NCI-H146 (cell line): ENCODE data around the gene TACC2.
"Not testable (repeated sequence)": the region's sequence is repeated elsewhere in the genome, so short reads cannot be mapped to it uniquely, and the experiment has no call there.

Source experiments
- DNase-seq: peaks from one replicate; lab custom pipeline; 2025; lab: John Stamatoyannopoulos, UW

Gene TACC2

DNA sequence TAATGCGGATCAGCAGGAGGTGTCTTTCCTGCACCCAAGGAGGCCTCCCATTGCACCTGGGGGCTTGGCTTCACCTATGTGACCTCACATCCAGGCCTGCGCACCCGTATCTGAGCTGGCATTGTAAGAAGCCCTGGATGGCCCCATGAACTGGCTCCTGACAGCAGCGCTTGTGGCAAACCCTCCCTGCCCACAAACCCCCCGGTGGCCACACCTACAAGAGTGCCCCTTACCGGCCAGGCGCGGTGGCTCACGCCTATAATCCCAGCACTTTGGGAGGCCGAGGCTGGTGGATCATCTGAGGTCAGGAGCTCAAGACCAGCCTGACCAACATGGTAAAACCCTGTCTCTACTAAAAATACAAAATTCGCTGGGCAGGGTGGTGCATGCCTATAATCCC is 107.2 kb downstream of the TACC2 start:
- DNase-seq: not testable (repeated sequence)

GRCh38 chr10:122096705-122097104 is 107.7 kb downstream of the TACC2 start:
- DNase-seq: no peak

GRCh38 chr10:122097935-122098334 is 109.0 kb downstream of the TACC2 start:
- no peak for DNase-seq

- no peak for DNase-seq
Measured at GRCh38 chr10:122098924-122099323, 110.0 kb downstream of the TACC2 start.

- no peak for DNase-seq
Measured at GRCh38 chr10:122099562-122099961, 110.6 kb downstream of the TACC2 start.

- no peak for DNase-seq
Measured at GRCh38 chr10:122102146-122102868, 113.3 kb downstream of the TACC2 start.

GRCh38 chr10:122102869-122103525 is 114.0 kb downstream of the TACC2 start:
- no peak for DNase-seq

GRCh38 chr10:122103592-122103991 is 114.6 kb downstream of the TACC2 start:
- no peak for DNase-seq

DNA sequence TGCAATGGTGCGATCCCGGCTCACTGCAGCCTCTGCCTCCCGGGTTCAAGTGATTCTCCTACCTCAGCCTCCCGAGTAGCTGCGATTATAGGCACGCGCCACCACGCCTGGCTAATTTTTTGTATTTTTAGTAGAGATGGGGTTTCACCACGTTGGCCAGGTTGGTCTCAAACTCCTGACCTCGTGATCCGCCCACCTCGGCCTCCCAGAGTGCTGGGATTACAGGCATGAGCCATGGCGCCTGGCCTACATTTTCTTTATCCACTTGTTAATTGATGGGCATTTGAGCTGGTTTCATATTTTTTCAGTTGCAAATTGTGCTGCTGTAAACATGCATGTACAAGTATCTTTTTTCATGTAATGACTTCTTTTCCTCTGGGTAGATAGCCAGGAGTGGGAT is 119.8 kb downstream of the TACC2 start:
- not testable (repeated sequence) for DNase-seq

- DNase-seq: no peak
Measured at GRCh38 chr10:122112021-122112616, 123.2 kb downstream of the TACC2 start.

DNA sequence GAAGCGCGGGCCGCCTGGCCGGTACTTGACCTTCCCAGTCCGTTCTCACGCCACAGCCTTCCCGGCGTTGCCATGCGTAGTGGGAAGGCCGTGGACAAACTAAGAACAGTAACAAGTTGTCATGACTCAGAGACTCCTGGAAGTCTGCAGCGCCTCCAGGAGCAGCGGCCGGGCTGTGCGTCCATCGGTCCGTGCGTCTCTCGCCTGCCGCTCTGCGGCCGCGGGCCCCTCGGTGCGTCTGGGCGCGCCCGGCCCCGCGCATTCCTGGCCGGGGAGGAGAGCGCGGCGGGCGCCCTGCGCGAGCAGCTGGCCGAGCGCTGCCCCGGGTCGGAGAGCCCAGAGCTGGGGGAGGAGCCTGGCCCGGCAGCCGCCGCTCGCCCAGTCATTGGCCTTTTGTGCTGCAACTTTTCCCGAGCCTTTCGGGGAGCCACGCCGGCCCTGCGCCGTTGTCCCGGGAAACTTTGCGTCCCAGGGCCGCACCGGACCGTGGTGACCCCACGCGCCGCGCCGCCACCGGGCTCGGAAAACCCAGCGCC is 123.7 kb downstream of the TACC2 start:
- DNase-seq: peak; percentile 64

DNA sequence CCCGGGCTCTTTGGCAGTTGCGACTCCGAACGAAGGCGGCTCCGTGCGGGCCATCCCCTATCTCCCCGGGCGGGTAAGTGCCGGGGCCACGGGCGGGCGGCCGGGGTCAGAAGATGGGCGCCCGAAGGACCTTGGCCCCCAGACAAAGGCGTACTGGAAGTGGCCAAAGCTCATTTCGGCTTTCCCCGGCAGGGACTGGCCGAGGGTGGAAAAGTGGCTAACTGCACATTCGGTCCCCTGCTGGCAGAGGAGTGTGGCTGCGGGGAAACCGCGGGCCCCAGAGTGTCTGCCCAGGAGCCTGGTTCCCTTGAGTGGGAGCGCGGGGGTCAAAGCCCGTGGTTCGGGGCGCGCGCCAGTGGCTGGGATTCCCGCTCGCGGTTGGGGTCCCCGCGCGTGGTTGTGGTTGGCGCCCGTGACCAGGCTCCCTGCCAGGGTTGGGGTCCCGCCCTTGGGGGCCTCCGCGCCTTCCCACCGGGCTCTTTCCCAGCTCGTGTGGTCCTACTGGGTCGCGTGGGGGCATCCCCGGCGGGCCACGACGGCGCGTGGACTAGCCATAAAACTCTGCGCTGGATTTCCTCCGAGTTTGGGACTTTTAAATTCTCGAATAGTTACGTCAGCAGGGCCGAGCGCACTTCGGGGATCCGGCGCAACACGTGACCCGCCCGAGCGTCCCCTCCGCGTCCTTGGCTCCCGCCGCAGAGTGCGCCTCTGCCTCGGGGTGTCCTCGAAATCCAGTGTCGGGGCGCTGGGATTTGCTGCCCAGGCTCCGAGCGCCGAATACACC is 124.4 kb downstream of the TACC2 start:
- peak; percentile 23 for DNase-seq

DNA sequence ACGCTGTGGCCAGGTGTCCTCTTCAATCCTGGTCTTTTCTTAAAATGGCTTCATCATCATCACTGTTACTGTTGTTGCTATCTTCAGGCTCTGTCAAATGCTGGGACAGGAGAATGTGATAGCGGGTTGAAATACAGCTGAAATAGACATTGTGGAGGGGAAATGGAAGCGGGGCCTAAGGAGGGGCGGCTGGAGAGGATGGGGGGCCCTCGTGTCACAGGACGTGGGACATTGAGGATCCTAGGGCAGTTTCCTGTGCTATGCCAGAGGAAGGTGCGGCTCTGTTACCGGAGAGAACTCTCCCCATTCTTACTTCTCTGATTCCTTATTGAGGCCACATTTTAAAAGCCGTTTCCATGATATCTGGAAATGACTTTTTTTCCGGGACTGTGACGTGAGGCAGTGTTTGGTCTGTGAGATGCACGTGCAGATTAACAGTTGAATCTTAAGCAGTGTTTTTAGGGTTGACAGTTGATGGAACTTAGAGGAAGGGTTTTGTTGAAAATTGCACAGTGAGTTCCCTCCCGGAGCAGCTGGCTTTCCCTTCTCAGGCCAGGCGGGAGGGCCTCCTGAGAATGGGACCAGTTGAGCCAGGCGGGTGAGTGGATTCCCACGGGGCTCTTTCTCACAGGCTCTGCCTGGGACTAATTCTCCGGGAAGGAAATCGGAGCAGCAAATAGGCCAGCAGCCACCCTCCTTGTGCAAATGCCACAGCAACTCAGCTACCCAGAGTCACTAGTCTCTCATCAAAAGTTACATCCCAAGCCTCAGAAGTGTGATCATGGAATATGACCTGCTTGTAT is 125.2 kb downstream of the TACC2 start:
- no peak for DNase-seq

DNA sequence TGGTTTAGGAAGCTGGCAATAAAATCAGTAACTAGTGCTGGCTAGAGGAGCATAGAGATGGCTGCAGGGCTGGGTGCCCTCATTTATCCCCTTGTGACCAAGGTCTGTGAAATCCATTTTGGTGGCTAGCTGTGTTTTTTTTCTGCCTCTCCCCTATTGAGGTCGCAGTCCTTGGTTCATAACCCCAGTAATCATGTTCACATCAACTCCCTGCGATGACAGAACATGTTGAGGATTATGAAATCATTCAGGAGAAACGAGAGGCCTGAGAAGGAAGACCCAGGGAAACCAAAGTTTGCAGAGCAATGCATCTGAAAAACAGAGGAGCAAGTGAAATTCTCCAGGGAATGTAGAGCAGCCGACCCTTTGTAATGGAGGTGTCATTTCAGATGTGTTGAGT is 126.9 kb downstream of the TACC2 start:
- no peak for DNase-seq

GRCh38 chr10:122116331-122116730 is 127.4 kb downstream of the TACC2 start:
- DNase-seq: no peak

DNA sequence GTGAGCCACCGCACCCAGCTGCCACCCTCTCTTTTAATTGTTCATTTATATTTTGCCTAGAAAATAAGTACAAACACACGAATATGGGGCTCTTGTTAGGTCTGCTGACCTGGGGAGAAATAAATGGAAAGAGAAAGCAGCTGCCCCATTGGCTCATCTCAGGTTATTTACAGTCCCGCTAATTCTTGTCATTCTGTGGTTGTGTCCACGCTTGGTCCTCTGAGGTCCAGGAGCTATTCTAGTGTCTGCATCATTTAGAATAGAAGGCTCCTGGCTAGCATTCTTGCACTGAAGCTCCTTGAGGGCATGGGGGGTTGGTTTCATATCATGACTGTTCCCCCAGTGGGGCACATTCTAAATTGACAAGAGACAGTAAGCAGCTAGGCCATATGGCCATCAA is 128.5 kb downstream of the TACC2 start:
- no peak for DNase-seq

- no peak for DNase-seq
Measured at GRCh38 chr10:122120008-122120744, 131.2 kb downstream of the TACC2 start.

DNA sequence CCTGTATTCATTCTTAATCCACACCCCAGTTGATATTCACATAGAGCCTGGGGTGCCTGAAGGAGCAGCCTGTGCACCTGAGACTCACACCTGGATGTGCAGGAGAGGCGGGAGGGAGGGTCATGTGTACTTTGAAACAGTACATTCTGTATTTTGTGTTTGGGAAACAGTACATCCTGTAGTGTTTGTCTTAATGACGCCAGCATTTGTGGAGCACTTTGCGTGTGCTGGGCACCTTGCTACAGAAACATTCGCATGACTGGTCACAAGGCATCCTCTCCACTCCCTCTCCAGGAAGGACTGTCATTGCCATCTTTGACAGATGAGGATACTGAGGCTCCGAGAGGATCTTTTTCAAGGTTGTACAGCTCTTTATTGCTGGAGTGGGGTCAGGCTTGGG is 132.1 kb downstream of the TACC2 start:
- no peak for DNase-seq

GRCh38 chr10:122122493-122122892 is 133.5 kb downstream of the TACC2 start:
- no peak for DNase-seq

DNA sequence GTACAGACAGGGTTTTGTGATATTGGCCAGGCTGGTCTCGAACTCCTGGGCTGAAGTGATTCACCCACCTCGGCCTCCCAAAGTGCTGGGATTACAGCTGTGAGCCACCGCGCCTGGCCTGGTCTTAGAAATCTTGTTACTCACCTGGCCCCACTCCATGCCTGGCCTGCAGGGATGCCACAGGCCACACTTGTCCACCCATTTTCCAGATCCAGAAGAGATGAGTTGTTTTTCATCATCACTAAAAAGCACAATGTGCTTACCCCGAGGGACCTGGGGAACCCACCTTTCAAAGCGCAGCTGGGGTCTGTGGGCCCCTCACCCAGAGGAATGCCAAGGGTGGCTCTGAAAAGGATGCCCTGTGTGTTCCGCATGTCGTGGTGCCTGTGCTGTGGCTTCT is 134.2 kb downstream of the TACC2 start:
- no peak for DNase-seq

DNA sequence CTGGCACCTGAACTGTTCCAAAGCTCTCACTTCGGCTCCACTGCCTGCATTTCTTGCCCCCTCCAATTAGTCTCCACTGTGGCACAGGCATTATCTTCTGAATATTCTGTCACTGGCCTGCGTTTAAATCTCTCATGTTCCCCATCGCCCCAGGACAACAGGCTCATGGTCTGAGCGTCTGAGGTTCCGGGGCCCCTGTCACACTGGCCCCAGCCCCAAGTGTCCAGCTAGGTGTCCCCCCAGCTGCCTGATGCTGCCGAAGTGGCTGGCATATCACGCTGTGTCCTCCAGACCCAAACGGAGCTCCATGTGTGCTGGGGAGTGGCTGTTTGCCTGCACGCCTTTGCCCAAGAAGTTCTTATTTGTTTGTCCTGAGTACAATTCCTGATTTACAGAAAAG is 135.4 kb downstream of the TACC2 start:
- DNase-seq: no peak
